GM12878 (cell line): ENCODE measurements around the gene MEX3C. TPM values are rescaled to one million over a fixed set of nuclear protein-coding genes. Genes with fewer than 3 reads are reported as not detected.

Experiments
- ATAC-seq: fragments of 200-7000 bp; cut with Tn5 transposase; 3 replicates; pipeline ENCODE4 v1.9.1; 2020; ENCODE audit warnings: mild to moderate bottlenecking, moderate library complexity
- BruUV-seq: library from RNA; stranded (reverse); fragments of 400-500 nt; replicated peaks from 2 replicates; lab custom pipeline; 2021; lab: Mats Ljungman, UMichigan
- CTCF ChIA-PET: fragments of 300-600 bp; sonication (Branson Sonifier 250); formaldehyde crosslinking; extraction: SDS; loops from one replicate; lab custom pipeline; 2021; ENCODE audit warnings: inconsistent platforms; lab: Yijun Ruan, JAX
- POLR2A ChIA-PET: fragments of 350-600 bp; formaldehyde crosslinking; extraction: SDS; loops from one replicate; lab custom pipeline; 2021; ENCODE audit warnings: inconsistent platforms; lab: Charles Lee
- RAD21 ChIA-PET: fragments of 300-600 bp; sonication (Branson Sonifier 250); formaldehyde crosslinking; loops from one replicate; lab custom pipeline; 2023; ENCODE audit warnings: antibody characterized with exemption; ENCODE audit not compliant: unreplicated experiment; lab: Charles Lee
- SMC1A ChIA-PET: fragments of 300-600 bp; sonication (Branson Sonifier 250); formaldehyde crosslinking; loops from one replicate; lab custom pipeline; 2023; ENCODE audit not compliant: unreplicated experiment, uncharacterized antibody; lab: Charles Lee
- DNase-seq: peaks from one replicate; pipeline ENCODE4 v3.0.0-alpha.2; 2011; ENCODE audit warnings: low read depth, low spot score
- FAIRE-seq: peaks from 3 replicates; lab custom pipeline; 2011; peaks lifted over from hg19 to GRCh38; lab: Jason Lieb, UNC
- H2AFZ ChIP-seq: 2 replicates; pipeline ENCODE4 v1.6.0; 2011; ENCODE audit warnings: low read depth, low read length, control low read depth; ENCODE audit not compliant: control insufficient read depth
- H3K27ac ChIP-seq: 2 replicates; pipeline ENCODE4 v1.5.1; 2011; ENCODE audit warnings: control low read depth; ENCODE audit not compliant: control insufficient read depth, insufficient read depth
- H3K27me3 ChIP-seq, 2 experiments: replicated peaks in 1 of 2; 2 replicates each; pipeline versions ENCODE4 v1.6.0 to v1.6.1; 2011; ENCODE audit warnings: low read length in 1 of 2; ENCODE audit not compliant: control insufficient read depth in 2 of 2, insufficient read depth in 2 of 2
- H3K36me3 ChIP-seq, 2 experiments: 2 replicates each; pipeline ENCODE4 v1.5.1; 2011; ENCODE audit warnings: low read length in 1 of 2; ENCODE audit not compliant: control insufficient read depth in 2 of 2, insufficient read depth in 2 of 2
- H3K4me1 ChIP-seq: 2 replicates; pipeline ENCODE4 v1.6.1; 2011; ENCODE audit warnings: mild to moderate bottlenecking, low read length, moderate library complexity, mixed read lengths; ENCODE audit not compliant: control insufficient read depth, insufficient read depth
- H3K4me2 ChIP-seq: 2 replicates; pipeline ENCODE4 v1.6.0; 2011; ENCODE audit warnings: control low read depth; ENCODE audit not compliant: control insufficient read depth, insufficient read depth
- H3K4me3 ChIP-seq: fragments of 200-600 bp; sonication (generic); 2 replicates; pipeline ENCODE4 v1.5.1; 2016
- H3K79me2 ChIP-seq: 2 replicates; pipeline ENCODE4 v1.6.0; 2011; ENCODE audit warnings: low read length; ENCODE audit not compliant: control insufficient read depth, insufficient read depth
- H3K9ac ChIP-seq: 2 replicates; pipeline ENCODE4 v1.8.0; 2011; ENCODE audit warnings: low read length, control low read depth, mixed read lengths; ENCODE audit not compliant: control insufficient read depth, insufficient read depth
- H3K9me3 ChIP-seq: replicated peaks from 3 replicates; pipeline ENCODE4 v1.5.1; 2011; ENCODE audit warnings: mild to moderate bottlenecking, low read length; ENCODE audit not compliant: control insufficient read depth, insufficient read depth
- H4K20me1 ChIP-seq: 2 replicates; pipeline ENCODE4 v1.6.0; 2011; ENCODE audit not compliant: control insufficient read depth, insufficient read depth
- BRCA1 ChIP-seq: IDR thresholded peaks from 2 replicates; pipeline ENCODE4 v1.6.1; 2011; ENCODE audit warnings: low read depth, low read length, improper control_type of control experiment
- CHD2 ChIP-seq: IDR thresholded peaks from 2 replicates; pipeline ENCODE4 v1.6.1; 2011; ENCODE audit warnings: low read depth, low read length, improper control_type of control experiment, borderline replicate concordance
- CTCF ChIP-seq, 3 experiments: IDR thresholded peaks in 2 of 3; conservative IDR thresholded peaks in 1 of 3; 2 replicates each; pipeline ENCODE4 v1.5.1; 2011; ENCODE audit warnings: low read depth in 3 of 3, low read length in 3 of 3, mild to moderate bottlenecking in 3 of 3, control low read depth in 2 of 3, moderate library complexity in 2 of 3, inconsistent platforms in 1 of 3, mixed read lengths in 1 of 3; ENCODE audit not compliant: control insufficient read depth in 2 of 3, insufficient read depth in 1 of 3; ENCODE audit errors: extremely low read depth in 1 of 3
- GABPA ChIP-seq: IDR thresholded peaks from 2 replicates; pipeline ENCODE4 v1.6.1; 2014; ENCODE audit warnings: antibody characterized with exemption, low read depth, mild to moderate bottlenecking, inconsistent platforms
- KAT2A ChIP-seq: conservative IDR thresholded peaks from 2 replicates; pipeline ENCODE4 v1.6.1; 2011; ENCODE audit warnings: low read depth, low read length; ENCODE audit not compliant: control insufficient read depth
- NR2C2 ChIP-seq: IDR thresholded peaks from 2 replicates; pipeline ENCODE4 v1.6.1; 2011; ENCODE audit warnings: borderline replicate concordance, low read depth; ENCODE audit not compliant: control insufficient read depth, insufficient read length
- PAX8 ChIP-seq: fragments of 450-650 bp; IDR thresholded peaks from 2 replicates; pipeline ENCODE4 v1.6.1; 2017; ENCODE audit warnings: mild to moderate bottlenecking, moderate library complexity
- POLR2AphosphoS2 ChIP-seq: IDR thresholded peaks from 2 replicates; pipeline ENCODE4 v1.6.1; 2011; ENCODE audit warnings: low read depth, mild to moderate bottlenecking, low read length, improper control_type of control experiment, moderate library complexity
- RAD21 ChIP-seq: IDR thresholded peaks from 2 replicates; pipeline ENCODE4 v1.6.1; 2011; ENCODE audit warnings: mild to moderate bottlenecking, low read depth, low read length, moderate library complexity; ENCODE audit not compliant: insufficient read depth
- SMAD5 ChIP-seq: IDR thresholded peaks from 2 replicates; pipeline ENCODE4 v1.6.1; 2016; ENCODE audit warnings: antibody characterized with exemption, low read depth
- WGBS: methylation state at CpG from one replicate; pipeline ENCODE4 v1.1.6; 2016; ENCODE audit warnings: low lambda C conversion rate; ENCODE audit not compliant: insufficient replicate concordance, insufficient coverage; ENCODE audit errors: missing lambda C conversion rate; 5-methylcytosine and 5-hydroxymethylcytosine counted together
- in situ Hi-C: fragments of 300-500 bp; cut with MboI; formaldehyde crosslinking; loops from 9 replicates; pipeline ENCODE4 v1.14.3; 2018; ENCODE audit warnings: mixed read lengths
- intact Hi-C: fragments of 100-400 bp; cut with micrococcal nuclease; formaldehyde crosslinking; loops from one replicate; pipeline ENCODE4 v1.14.2; 2022; ENCODE audit not compliant: unreplicated experiment
- polyA plus RNA-seq, 11 experiments: library from polyadenylated mRNA; depleted of rRNA in 4 of 11; unstranded in 6 of 11; stranded (reverse) in 5 of 11; fragments of >200 nt; fragmentation: Nextera tagmentation in 4 of 11; fragmentation: Illumina TruSeq in 1 of 11; extraction: Ambion mirVana in 4 of 11; extraction: Trizol in 1 of 11; gene quantifications; 1 replicate in 1 of 11; 2 replicates in 10 of 11; pipeline versions ENCODE4 v1.2.1 to v1.2.3, GENCODE V29; 2011 to 2016; ENCODE audit warnings: inconsistent platforms in 2 of 11, missing spikeins in 2 of 11, low read depth in 1 of 11
- total RNA-seq, 4 experiments: library from RNA; depleted of rRNA in 3 of 4; stranded (reverse); fragments of >200 nt in 3 of 4; fragmentation: Illumina TruSeq in 1 of 4; extraction: Trizol in 1 of 4; gene quantifications; 2 replicates each; pipeline versions ENCODE4 v1.2.1 to v1.2.3, GENCODE V29; 2013 to 2021

The MEX3C gene
- total and polyA plus RNA-seq, 10 of the 15 experiments (the other 5 are each of a cell fraction or from before 2014, with no cell fraction given), result 6.7 to 48.8 (median 21.3) TPM

GRCh38 chr18:51168026-51168742 is 29.3 kb downstream of the MEX3C start:
- SMC1A ChIA-PET, result interaction anchor here (0.7 to 1.7 kb wide), 10 partner anchors 12 to 348 kb away, joined by 3 to 8 read pairs (median 3); partner anchors contain the start of gene MRO

More at GRCh38 chr18:51168026-51168742, 29.3 kb downstream of the MEX3C start:
- TF ChIP-seq CHD2 (no peak), RAD21 (0 out of 2 replicates have a peak, but pooled peaks have one; percentile 3), CTCF (IDR thresholded peaks at IDR 0.05 in 2 of 3, conservative IDR thresholded peaks at IDR 0.05 in 1 of 3; ENCODE audit: control insufficient read depth in 2 of 3, extremely low read depth in 1 of 3, insufficient read depth in 1 of 3, low read depth in 3 of 3, low read length in 3 of 3) (peak in 2 of 3 experiments; percentile 17 to 22; a peak in 2 of 6 replicates), BRCA1 (no peak), NR2C2 (no peak), KAT2A (no peak), SMAD5 (no peak), GABPA (no peak), POLR2AphosphoS2 (no peak), PAX8 (no peak)
- TF ChIP-seq, all 136 proteins: peak for 2
- RAD21 ChIA-PET, result interaction anchor here (1.3 to 1.6 kb wide), 3 partner anchors 16 to 30 kb away, joined by 3 to 6 read pairs (median 4); partner anchors contain the start of gene MEX3C
- H4K20me1 ChIP-seq, result no peaks in the 10 kb centered on the region
- ATAC-seq (peak; percentile 62), DNase-seq (no peak), FAIRE-seq (no peak)
- H3K27me3 ChIP-seq, result no peaks in the 10 kb centered on the region
- in situ Hi-C loops (no loop called here), intact Hi-C loops (loop anchor here (2.0 kb wide), 1 partner anchor 13 kb away; no protein-coding TSS in a partner anchor)
- H3K9me3 ChIP-seq, result no peaks in the 10 kb centered on the region
- peaks cover 3% of the 10 kb centered on the region for H3K79me2 ChIP-seq
- no peaks in the 10 kb centered on the region for H3K36me3 ChIP-seq
- 98% methylated on average over 5 of the region's 5 CpGs for WGBS
- H3K4me3 ChIP-seq, result no peak overlapping the region
- POLR2A ChIA-PET, result interaction anchor here (1.0 to 1.2 kb wide), 2 partner anchors 14 to 19 kb away, joined by 3 to 4 read pairs; no protein-coding TSS in a partner anchor
- no TSS peak for BruUV-seq
- H3K27ac ChIP-seq, result no peak overlapping the region
- no peak overlapping the region for H2AFZ ChIP-seq
- no peak overlapping the region for H3K9ac ChIP-seq
- H3K4me1 ChIP-seq, result peaks cover 22% of the 10 kb centered on the region
- CTCF ChIA-PET, result interaction anchor here (0.6 to 1.8 kb wide), 9 partner anchors 9 to 57 kb away, joined by 3 to 10 read pairs (median 3); no protein-coding TSS in a partner anchor
- H3K4me2 ChIP-seq, result no peak overlapping the region
